Breast epithelium (tissue), 3 donors: Measurements from ENCODE around the gene CAB39L.

ENCODE experiments used
- CTCF ChIP-seq, 3 donors: fragments of 450-650 bp; IDR thresholded peaks; one replicate each; pipeline ENCODE4 v1.5.1; 2016 to 2017; ENCODE audit warnings: antibody characterized with exemption in 3 of 3, mild to moderate bottlenecking in 3 of 3, moderate library complexity in 3 of 3
- POLR2A ChIP-seq: fragments of 450-650 bp; IDR thresholded peaks from one replicate; pipeline ENCODE4 v1.6.1; 2016; ENCODE audit warnings: antibody characterized with exemption, mild to moderate bottlenecking, moderate library complexity
- POLR2AphosphoS5 ChIP-seq, 3 donors: sonication (generic); formaldehyde crosslinking; IDR thresholded peaks; one replicate each; pipeline ENCODE4 v1.6.1; 2017; ENCODE audit warnings: antibody characterized with exemption in 3 of 3

- TF ChIP-seq CTCF (IDR thresholded peaks at IDR 0.05): no peak
- TF ChIP-seq POLR2A: no peak
- TF ChIP-seq POLR2AphosphoS5 (IDR thresholded peaks at IDR 0.05): no peak
Observed at GRCh38 chr13:49464085-49464484, 20.2 kb upstream of the CAB39L start.
